Measurements from ENCODE around the gene PRKCB.

GRCh38 chr16:23902748-23903414 lies 67.1 kb downstream of the PRKCB start:
- no peak for TF ChIP-seq CTCF (IDR thresholded peaks at IDR 0.05)
- no peak for TF ChIP-seq POLR2A (IDR thresholded peaks at IDR 0.05)

All from thyroid gland (tissue), 4 donors.